ENCODE measurements around the gene KCNH5.
A peak's percentile ranks its signal among the peaks of the same experiment; 100 is the strongest.

KCNH5 gene

DNA sequence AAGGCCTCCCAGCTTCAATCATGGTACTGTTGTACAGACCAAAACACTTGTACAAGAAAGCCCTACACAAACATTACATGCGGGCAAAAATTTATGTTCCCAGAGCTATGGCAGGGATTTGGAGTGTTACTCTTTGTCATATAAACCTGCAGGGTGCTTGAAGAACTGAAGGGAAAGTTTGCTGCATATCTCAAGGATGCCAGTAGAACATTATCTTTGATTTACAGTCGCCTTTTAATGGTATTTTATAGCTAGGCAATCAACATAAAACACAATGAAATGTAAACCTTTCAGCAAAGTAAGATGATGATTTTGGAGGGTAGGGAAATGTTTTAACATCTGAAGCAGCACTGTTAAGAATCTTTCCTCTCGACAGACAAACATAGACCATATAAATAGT is 305.6 kb downstream of the KCNH5 start:
- no peak for DNase-seq (ENCODE audit: low read depth)

DNA sequence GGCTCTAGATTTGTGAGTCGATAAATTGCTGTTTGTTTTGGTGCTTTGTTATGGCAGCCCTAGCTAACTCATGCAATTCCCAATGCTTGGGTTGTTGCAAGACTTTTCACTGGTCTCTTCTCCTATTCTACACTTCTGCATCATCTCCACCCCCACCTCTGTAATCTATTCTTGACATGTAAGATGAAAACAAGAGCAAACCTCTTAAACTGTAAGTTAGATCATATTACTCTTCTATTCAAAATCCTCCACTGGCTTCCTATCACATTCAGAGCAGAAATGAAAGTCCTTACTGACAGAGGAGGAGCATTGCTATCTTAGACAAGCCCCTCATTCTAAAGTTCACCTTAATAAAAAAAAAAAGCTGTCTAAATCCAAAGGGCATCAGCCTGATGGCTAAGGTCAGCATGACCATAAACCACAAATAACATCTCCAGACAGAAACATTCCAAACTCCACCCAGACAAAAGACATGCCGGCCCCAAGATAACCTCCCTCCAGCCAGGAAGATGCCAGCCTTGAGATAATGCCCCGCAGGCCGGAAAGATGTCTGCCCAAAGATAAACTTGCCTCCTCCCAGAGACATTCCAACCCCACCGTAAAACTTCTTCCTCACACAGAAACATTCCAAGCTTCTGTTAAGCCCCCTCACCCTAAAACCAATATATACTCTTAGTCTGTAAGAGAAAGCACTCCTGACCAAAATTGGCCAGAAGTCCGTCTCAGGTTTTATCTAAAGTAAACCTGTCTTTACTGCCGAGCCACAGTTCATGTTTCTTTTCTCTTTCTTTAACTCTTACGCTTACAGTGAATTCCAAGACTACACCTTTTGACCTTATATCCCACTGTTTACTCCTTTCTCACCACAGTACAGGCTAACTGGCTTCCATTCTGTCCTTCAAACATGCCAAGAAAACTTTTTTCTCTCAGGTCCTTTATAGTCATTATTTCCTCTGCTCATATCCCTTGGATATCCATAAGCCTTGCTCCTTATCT is 308.9 kb downstream of the KCNH5 start:
- no peak for DNase-seq (ENCODE audit: low read depth)

DNA sequence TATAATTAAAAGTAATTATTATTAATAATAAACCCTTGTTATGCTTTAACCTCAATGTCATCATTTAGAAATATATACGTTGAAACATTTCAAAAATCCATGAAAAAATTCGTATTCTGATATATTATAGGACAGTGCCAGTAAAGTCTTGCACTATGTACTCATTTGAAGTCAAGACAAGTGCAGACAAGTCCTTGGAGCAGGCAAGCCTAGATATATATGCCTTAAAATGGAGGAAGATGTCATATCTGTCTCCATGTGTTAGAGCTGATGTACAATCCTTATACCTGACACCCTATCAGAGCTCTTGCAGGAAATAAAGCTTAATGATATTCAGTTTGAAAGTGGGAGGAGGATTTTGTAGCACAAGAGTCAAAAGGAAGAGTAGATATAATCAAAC is 310.4 kb downstream of the KCNH5 start:
- no peak for DNase-seq (ENCODE audit: low read depth)

DNA sequence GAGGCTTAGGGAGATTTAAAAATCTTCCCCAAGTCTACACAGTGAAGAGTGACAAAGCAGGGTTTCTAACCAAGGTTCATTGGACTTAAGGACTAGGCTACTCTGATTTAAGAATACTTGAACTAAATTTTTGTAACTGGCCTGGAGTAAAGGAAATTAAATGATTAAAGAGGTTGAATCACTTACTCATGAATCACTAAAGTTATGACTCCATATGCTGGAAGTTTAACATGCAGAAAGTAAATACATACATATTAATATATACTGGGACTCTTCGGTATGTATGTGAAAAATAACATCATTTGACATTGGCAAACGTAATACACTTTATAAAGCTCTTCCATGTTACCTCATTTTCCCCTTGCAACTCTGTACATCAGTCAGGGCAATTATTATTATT is 322.9 kb downstream of the KCNH5 start:
- DNase-seq (ENCODE audit: low read depth), result no peak

DNA sequence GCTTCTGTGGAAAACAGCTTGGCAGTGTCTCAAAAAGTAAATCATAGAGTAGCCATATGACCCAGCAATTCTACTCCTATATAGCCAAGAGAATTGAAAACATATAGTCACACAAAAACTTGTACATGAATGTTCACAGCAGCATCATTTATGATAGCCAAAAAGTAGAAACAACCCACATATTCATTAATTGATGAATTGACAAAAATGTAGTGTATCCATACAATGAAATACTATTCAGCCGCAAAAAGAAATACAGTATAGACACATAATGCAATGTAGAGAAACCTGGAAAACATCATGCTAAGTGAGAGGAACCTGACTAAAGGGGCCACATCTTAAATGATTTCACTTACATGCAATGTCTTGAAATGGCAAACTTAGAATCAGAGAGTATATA is 326.6 kb downstream of the KCNH5 start:
- no peak for DNase-seq (ENCODE audit: low read depth)

DNA sequence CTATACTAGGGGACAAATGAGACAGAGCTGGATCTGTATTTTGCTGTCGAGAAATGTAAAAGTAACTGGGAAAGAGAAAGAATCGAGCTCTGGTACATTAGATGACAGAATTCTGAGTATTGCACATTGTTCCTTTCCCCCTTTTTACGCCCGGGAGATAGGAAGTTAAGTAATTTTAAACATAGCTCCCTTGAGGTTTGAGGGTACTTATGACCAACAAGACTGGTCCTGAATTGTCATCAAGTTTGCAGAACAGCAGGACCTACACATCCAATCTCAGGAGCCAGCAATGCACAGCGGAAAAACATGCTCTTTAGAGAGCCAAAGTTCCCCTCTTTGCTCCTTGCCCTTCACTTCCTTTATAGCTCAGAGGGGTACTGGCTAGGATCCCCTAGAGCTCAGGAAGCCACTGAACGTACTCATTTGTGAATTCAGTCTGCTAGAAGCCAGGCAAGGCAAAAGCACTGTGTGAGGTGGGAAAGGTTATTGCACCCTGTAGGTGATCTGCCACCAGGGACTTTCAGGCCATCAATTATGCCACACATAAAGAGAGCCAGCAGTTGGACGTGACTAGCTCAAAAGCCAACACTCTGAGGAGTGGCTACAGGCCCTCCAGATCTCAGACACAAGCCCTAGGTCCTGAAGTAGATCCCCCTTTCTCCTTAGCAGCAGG is 333.8 kb downstream of the KCNH5 start:
- DNase-seq (ENCODE audit: low read depth), result no peak

DNA sequence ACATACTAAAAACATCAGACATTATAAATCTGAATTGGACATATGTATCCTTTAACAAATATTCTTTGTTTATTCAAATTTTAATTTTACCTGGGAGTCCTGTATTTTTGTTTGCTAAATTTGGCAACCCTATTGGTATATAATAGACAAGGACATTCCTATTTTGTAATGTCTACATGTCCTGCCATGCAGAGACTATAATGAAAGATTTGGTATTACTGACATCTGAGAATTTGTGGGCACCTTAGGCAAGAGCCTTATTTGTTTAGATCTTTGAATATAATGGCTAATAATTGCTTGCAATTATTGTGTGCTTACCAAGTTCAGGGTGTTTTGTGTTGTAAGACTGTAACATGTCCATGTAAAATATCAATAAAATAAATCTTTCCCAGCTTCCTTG is 334.4 kb downstream of the KCNH5 start:
- no peak for DNase-seq (ENCODE audit: low read depth)

DNA sequence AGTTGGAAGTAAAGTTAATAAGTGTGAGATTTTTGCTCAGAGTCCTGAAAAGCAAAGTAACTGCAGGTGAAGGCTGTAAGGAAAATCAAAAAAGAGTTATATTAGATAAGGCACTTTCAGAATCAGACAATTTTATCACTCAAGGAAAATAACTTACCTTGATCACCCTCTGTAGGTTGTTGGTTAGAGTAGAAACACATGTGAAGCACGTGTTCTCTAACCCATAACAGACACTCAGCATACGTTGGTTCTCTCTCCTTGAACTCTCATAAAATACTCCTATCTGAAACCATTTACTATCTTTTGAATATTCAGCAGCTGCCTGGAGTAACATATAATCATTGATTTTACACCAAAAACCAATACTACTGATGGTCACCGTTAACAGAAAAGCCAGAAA is 335.5 kb downstream of the KCNH5 start:
- no peak for DNase-seq (ENCODE audit: low read depth)

DNA sequence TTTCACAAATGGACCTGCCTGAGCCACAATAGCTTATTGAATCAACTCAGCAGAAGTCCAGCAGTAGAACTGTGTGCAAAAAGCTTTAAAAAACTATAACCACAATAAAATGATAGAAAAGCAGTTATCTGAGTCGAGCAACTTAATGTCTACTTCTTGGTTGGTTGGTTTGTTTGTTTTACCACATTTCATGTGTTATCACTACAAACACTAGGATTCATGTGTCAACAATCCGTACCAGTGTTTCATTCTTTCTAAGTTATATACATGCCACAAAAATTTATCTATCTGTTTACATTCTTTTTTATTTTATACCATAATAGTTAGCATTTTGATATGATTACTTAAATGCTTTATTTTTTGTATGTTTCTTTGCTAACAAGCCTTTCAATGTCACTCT is 339.0 kb downstream of the KCNH5 start:
- DNase-seq (ENCODE audit: low read depth), result no peak

DNA sequence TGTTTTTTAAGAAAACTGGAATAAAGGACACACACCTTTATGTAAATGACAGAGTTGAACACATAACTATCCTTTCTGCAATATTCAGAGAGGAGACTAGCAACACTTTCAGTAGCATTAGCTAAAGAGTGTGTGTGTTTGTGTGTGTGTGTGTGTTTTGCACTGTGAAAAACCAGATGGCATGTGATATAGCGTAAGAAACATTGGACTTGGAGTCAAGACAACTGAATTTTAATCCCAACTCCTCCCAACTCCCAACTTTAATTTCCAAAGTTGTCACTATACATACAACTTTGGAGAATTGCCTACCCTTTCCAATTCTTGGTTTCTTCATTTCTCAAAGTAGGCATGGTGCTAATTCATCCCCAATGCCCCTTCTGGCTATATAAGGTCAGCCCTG is 347.8 kb downstream of the KCNH5 start:
- no peak for DNase-seq (ENCODE audit: low read depth)

DNA sequence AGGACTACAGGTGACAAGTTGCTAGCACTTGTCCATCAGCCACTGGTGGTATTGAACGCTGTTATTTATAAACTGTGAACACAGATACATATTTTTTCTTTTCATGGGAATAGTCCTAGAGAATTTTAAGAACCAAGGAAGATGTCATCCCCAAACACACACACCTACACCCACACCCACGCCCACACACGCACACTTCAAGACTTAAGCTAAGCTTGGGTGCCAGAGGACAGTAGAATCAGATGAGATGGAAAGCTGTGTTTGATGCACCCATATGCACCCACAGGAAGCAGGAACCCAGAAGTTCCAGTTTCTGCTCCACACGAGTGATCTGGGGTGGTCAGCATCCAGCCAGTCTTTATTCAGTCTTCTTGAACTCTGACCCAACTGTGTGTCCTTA is 348.3 kb downstream of the KCNH5 start:
- no peak for DNase-seq (ENCODE audit: low read depth)

DNA sequence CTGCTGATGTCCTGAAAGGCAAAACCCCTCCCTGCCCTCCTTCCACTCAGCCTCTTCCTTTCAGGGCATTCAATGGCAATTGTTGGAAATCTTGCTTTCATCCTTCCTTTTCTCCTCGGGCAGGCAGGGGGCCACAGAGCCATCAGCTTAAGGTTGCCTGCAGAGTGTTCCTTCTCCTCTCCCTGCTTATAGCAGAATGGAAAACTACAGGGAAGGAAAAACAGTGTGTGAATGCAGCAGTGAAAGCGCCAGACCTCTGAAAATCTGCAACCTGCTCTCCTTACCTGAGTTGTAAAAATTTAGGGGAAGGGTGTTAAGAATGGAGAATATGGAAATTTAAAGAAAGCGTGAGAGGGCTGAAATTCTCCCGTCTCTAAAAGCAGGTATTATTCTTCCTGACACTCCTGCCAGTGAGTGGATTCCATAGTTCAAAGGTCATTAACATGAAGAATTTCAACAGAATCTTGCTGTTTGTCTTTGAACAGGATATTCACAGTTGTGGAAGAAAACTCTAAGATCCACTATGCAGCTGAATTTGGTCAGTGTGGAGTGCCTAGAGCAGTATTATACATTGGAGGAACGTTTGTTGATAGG is 348.8 kb downstream of the KCNH5 start:
- DNase-seq (ENCODE audit: low read depth), result no peak

DNA sequence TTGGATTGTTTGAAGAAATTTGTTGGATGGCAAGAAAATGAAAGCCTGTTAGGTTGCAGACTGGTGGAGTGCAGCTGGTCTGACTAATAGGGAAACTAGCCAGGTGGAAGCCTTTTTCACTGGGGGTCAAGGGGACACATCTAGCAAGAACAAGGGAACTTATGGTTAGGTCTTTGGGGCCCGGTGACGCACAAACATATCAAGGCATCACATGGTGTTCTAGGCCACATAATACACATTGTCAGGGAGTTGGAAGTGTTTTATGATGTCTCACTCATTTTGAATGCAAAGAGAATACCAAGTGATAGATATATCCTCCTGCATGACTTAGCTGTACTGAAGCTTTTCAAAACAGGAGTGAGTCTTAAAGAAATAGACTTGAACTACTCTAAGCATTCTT is 351.2 kb downstream of the KCNH5 start:
- DNase-seq (ENCODE audit: low read depth), result peak; percentile 2

DNA sequence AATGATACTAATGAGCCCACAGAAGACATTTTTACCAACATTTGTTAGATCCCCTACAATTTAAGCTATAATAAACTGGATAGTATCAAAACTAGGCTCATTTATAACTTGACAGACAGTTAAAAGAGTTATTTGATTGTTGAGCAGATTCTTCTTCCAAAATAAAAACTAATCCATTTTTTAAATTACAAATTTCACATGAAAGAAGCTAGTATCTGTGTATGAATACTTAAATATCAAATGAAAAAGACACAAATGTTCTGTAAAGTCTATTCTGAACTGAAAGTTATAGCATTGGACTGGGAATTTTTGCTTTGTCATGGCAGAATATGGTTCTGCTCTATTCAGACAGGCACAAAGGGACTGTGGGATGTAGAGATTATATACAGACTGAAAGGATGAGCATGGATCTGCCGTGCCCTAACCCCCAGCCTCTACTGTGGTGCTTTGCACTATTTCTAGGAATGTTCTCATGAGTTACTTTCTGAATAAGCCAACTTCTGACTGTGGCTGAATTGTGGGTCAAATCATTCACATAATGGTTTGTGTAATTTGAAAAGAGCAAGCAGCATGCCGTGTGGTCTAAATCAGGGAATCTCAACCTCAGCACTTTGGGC is 352.7 kb downstream of the KCNH5 start:
- DNase-seq (ENCODE audit: low read depth), result no peak

DNA sequence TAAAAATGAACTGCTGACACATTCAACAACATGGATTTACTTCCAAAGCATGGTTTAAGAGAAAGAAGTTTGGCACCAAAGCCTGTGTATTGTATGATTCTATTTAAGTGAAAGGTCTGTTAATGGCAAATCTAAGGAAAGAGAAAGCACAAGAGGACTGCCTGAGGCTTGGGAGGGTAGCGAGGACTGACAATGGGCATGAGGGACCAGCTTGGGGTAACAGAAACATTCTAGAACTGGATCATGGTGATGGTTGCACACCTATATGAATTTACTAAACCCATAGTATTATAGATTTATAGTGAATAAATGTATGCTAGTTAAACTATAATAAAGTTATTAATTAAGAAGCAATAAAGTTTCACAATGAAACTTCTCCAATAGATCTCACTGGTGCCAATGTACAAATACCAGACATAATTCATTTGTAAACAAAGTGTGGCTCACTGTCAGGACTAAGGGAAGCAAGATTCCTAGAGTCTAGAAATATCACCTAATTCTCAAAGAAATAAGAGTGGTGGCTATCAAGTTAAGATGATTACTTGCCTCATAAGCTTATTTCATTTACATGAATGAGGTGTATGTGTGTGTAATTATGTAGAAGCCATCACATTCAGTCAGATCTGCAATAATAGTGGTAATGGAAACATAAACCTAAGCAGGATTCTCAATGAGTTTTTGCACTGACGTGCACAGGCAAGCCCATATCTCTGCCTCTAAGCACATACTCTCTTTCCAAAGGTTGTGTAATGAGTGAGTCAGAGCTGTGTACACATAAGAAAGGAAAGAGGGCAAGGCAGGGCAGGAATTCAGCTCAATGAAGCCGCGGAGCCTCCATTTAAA is 353.4 kb downstream of the KCNH5 start:
- DNase-seq (ENCODE audit: low read depth), result peak; percentile 59

DNA sequence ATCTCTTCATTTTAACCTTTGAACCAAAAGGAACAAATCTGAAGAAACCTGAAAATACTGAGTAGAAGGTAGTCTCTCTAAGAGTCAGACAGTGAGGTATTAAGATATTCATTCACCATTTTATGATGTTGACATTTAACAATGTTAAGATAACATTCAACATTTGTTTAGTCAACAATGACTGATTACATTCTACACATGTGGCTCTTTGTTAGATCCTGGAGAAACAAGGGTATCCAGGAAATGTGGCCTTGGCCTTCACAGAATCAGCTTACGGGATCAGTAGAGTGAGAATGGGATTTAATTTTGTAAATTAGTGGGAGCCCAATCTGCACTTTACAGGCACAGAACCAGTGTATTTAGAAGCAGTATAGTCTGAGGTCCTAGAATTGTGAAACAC is 355.5 kb downstream of the KCNH5 start:
- no peak for DNase-seq (ENCODE audit: low read depth)

DNA sequence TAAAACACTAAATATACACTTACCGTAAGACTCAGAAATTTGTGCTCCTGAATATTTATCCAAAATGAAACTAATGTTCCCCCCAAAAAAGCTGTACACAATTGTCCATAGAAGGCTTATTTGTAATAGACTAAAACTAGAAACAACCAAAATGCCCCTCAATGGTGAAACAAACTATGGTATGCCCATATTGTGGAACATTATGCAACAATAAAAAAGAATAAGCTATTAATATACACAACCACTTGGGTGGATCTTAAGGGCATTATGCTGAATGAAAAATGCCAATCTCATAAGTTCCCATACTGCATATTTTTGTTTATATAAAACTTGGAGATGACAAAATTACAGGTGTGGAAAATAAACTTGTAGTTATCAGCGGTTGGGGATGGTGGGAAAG is 357.4 kb downstream of the KCNH5 start:
- DNase-seq (ENCODE audit: low read depth), result no peak

DNA sequence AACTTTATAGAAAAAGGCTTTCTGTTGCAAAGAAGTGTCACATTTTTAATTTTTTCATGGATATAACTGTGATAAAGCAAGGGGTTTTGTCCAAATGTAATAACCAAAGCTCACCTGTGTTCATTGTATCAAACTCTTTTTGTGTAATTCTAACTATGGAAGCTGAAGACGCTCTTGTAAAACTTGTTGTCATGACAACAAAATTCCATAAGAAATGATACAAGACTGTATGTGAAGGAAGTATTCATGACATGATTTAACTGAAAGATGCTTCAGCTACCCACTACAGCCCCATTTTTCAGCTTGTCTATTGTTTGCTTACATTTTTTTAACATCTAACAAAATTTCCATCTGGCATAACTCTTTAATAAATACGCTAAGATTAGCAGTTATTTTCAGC is 360.9 kb downstream of the KCNH5 start:
- no peak for DNase-seq (ENCODE audit: low read depth)

DNA sequence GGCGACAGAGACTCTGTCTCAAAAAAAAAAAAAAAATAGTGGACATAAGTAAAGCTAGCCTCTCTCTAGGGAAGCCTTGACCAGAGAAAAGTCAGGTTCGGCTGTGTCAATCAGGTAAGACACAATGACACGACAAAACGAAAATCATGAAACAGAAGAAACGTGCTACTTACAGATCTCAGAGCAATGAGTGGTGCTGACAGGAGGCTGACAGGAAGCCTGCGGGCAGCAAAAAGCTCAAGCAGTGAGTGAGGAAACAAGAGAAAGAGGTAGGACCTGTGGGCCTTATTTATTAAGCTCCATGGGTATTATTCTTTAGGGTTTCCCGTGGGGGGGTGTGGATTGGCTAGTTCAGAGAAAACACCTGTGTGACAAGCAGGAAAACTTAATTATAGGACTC is 363.1 kb downstream of the KCNH5 start:
- no peak for DNase-seq (ENCODE audit: low read depth)

DNA sequence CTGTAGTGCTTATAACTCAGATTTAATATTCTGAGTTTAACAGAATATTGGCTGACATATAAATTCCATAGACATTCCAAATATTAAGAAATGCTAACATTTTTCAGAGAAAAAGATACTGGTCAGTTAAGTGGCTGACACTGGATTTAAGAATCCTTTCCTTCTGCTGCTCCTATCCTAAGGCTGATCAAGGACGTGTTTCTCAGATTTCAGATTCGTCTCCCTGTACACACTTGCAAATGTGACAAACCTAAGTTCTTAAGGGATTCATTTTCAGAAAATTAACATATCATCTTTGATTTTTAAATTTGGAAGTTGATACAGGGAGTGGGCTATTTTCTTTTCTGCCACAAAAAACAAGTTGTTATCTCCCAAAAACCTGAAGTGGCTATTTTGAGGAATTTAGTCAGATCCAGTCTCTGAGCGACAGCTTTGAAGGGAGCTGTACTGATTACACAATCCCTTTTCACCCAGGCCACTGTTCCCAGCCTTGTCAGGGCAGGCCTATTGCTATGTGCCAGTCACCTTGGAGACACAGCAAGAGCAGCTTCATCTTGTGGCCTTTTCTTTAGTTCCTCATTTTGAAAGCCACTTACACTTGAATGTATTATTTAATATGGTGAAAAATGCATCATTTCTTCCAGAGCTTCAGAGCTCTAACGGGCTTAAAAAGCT is 370.6 kb downstream of the KCNH5 start:
- no peak for DNase-seq (ENCODE audit: low read depth)
